GM23338 (cell line): ENCODE results near the gene WIPI1.

Experiments
- EZH2phosphoT487 ChIP-seq: fragments of 200-600 bp; sonication (generic); IDR thresholded peaks from one replicate; pipeline ENCODE4 v1.8.1; 2018; ENCODE audit warnings: antibody characterized with exemption; ENCODE audit not compliant: unreplicated experiment
- JUNB ChIP-seq: IDR thresholded peaks from one replicate; pipeline ENCODE4 v1.6.1; 2016; ENCODE audit warnings: antibody characterized with exemption; ENCODE audit not compliant: unreplicated experiment
- POLR2AphosphoS5 ChIP-seq: IDR thresholded peaks from 2 replicates; pipeline ENCODE4 v1.6.1; 2016; ENCODE audit warnings: antibody characterized with exemption, low read depth
- TF ChIP-seq, protein P1 (sequence below), 2 experiments: fragments of 200-600 bp in 1 of 2; sonication (generic) in 1 of 2; conservative IDR thresholded peaks; 2 replicates each; pipeline versions ENCODE4 v1.5.1 to v1.6.1; 2016 to 2017; ENCODE audit warnings: antibody characterized with exemption in 2 of 2, low read depth in 2 of 2, mild to moderate bottlenecking in 2 of 2, moderate library complexity in 1 of 2

DNA sequence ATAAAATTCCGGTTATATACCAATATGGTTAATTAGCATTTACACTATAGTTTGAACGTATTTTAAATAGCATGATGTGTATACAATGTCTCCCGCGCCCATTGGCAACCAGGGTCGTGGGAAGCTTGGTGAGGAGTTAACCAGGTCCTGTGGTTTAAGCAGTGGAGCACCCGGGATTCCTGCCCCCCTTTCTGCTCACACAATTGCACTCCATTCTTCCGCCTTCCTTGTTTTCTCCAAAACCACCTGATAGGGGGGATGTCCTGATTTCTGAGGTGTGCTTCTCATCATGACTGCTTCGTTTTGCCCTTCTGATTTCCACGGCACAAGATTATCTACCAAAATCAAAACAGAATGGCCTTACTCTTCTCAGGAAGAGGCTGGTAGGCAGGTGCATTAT, 35.8 kb downstream of the WIPI1 start:
- TF ChIP-seq, protein P1, sequence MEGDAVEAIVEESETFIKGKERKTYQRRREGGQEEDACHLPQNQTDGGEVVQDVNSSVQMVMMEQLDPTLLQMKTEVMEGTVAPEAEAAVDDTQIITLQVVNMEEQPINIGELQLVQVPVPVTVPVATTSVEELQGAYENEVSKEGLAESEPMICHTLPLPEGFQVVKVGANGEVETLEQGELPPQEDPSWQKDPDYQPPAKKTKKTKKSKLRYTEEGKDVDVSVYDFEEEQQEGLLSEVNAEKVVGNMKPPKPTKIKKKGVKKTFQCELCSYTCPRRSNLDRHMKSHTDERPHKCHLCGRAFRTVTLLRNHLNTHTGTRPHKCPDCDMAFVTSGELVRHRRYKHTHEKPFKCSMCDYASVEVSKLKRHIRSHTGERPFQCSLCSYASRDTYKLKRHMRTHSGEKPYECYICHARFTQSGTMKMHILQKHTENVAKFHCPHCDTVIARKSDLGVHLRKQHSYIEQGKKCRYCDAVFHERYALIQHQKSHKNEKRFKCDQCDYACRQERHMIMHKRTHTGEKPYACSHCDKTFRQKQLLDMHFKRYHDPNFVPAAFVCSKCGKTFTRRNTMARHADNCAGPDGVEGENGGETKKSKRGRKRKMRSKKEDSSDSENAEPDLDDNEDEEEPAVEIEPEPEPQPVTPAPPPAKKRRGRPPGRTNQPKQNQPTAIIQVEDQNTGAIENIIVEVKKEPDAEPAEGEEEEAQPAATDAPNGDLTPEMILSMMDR (conservative IDR thresholded peaks at IDR 0.05; ENCODE audit: low read depth in 2 of 2): no peak
- no peak for TF ChIP-seq EZH2phosphoT487
- TF ChIP-seq JUNB: no peak
- TF ChIP-seq POLR2AphosphoS5: no peak
